Panc1 (cell line): ENCODE results near the gene MAOB.

Source experiments
- CTCF ChIP-seq: fragments of 450-650 bp; IDR thresholded peaks from 2 replicates; pipeline ENCODE4 v1.5.1; 2017; ENCODE audit warnings: mild to moderate bottlenecking
- POLR2AphosphoS5 ChIP-seq: IDR thresholded peaks from 2 replicates; pipeline ENCODE4 v1.6.1; 2012; ENCODE audit warnings: mild to moderate bottlenecking, low read depth, low read length, moderate library complexity

- TF ChIP-seq CTCF (no peak), POLR2AphosphoS5 (no peak)
Observed at GRCh38 chrX:43865791-43866190, 16.5 kb downstream of the MAOB start.
